C4-2B (cell line): Measurements from ENCODE around the gene SPATA4.

Source experiments
- H3K27ac ChIP-seq: fragments of 450-650 bp; 2 replicates; pipeline ENCODE4 v1.5.1; 2017
- ZFX ChIP-seq: fragments of 450-650 bp; IDR thresholded peaks from 2 replicates; pipeline ENCODE4 v1.6.1; 2017
- TF ChIP-seq, protein P1 (sequence below): fragments of 450-650 bp; conservative IDR thresholded peaks from 2 replicates; pipeline ENCODE4 v1.5.1; 2017; ENCODE audit warnings: mild to moderate bottlenecking

SPATA4 gene

DNA sequence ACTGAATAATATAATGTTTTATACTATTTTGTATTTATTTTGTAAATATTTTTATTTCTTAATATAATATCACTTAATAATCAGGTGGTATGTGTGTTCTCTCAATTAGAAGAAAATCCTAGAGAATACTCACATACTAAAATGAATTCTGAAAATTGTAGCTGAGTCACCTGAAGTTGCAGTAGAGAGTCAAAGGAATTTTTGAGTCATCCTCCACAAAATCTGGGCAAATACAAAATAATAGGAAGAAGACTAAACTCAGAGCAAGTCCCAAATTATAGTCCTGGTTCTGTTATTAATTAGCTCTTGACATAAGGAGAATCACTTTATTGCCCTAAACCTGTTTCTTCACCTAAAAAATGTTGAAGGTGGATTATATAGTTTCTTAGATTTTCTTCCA, 57.8 kb downstream of the SPATA4 start:
- no peak for TF ChIP-seq ZFX
- no peak overlapping the region for H3K27ac ChIP-seq

DNA sequence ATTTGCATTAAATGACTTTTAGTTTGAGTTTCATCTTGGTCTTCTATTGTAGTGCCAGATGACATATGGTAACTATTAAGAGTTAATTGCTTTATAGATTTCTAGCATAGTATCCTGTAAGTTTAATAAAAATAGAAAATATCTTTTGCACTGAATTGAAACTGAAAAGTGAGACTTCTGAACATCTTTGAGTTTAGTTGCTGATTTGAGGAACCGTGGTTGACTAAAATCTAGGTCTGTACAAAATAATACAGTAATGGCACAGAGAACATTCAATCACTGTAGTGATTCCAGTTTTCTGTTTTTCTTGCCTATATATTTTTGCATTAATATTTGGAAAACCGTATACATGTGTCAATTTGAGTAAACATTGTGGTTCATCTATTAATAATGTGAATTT, 60.7 kb downstream of the SPATA4 start:
- no peak overlapping the region for H3K27ac ChIP-seq
- TF ChIP-seq, protein P1, sequence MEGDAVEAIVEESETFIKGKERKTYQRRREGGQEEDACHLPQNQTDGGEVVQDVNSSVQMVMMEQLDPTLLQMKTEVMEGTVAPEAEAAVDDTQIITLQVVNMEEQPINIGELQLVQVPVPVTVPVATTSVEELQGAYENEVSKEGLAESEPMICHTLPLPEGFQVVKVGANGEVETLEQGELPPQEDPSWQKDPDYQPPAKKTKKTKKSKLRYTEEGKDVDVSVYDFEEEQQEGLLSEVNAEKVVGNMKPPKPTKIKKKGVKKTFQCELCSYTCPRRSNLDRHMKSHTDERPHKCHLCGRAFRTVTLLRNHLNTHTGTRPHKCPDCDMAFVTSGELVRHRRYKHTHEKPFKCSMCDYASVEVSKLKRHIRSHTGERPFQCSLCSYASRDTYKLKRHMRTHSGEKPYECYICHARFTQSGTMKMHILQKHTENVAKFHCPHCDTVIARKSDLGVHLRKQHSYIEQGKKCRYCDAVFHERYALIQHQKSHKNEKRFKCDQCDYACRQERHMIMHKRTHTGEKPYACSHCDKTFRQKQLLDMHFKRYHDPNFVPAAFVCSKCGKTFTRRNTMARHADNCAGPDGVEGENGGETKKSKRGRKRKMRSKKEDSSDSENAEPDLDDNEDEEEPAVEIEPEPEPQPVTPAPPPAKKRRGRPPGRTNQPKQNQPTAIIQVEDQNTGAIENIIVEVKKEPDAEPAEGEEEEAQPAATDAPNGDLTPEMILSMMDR = no peak
- no peak for TF ChIP-seq ZFX
